CD14-positive monocyte (primary cell): Measurements from ENCODE around the gene ANO6. TPM values are rescaled to one million over a fixed set of nuclear protein-coding genes. Genes with fewer than 3 reads are reported as not detected.
"Not testable (repeated sequence)": the region's sequence is repeated elsewhere in the genome, so short reads cannot be mapped to it uniquely, and the experiment has no call there.

ENCODE experiments used
- DNase-seq, 3 donors: peaks; one replicate each; pipeline ENCODE4 v3.0.0-alpha.2; 2011 to 2022
- H2AFZ ChIP-seq: 2 replicates; pipeline ENCODE4 v1.6.0; 2012; ENCODE audit warnings: mild to moderate bottlenecking, low read depth, low read length, inconsistent platforms; ENCODE audit not compliant: insufficient read depth, poor library complexity, severe bottlenecking
- H3K27ac ChIP-seq, 2 donors: 1 replicate in 1 of 2; 2 replicates in 1 of 2; pipeline ENCODE4 v1.5.1; 2012 to 2013; ENCODE audit warnings: low read length in 2 of 2, control low read depth in 1 of 2, inconsistent platforms in 1 of 2, low read depth in 1 of 2, mild to moderate bottlenecking in 1 of 2
- H3K27me3 ChIP-seq, 2 donors: one replicate each; pipeline versions ENCODE4 v1.6.0 to v1.6.1; 2011 to 2013; ENCODE audit warnings: low read length in 2 of 2; ENCODE audit not compliant: control insufficient read depth in 2 of 2, insufficient read depth in 2 of 2
- H3K36me3 ChIP-seq, 2 donors: replicated peaks in 1 of 2; 1 replicate in 1 of 2; 2 replicates in 1 of 2; pipeline versions ENCODE4 v1.5.1 to v1.6.1; 2012 to 2013; ENCODE audit warnings: low read length in 2 of 2, control low read depth in 1 of 2, inconsistent platforms in 1 of 2, mild to moderate bottlenecking in 1 of 2; ENCODE audit not compliant: insufficient read depth in 2 of 2, control insufficient read depth in 1 of 2
- H3K4me1 ChIP-seq, 2 donors: 1 replicate in 1 of 2; 2 replicates in 1 of 2; pipeline versions ENCODE4 v1.5.1 to v1.6.1; 2012 to 2013; ENCODE audit warnings: low read length in 2 of 2, control low read depth in 1 of 2, inconsistent platforms in 1 of 2, mild to moderate bottlenecking in 1 of 2, moderate library complexity in 1 of 2; ENCODE audit not compliant: insufficient read depth in 2 of 2, control insufficient read depth in 1 of 2
- H3K4me2 ChIP-seq: replicated peaks from 2 replicates; pipeline ENCODE3; 2012; ENCODE audit warnings: low read length, moderate library complexity, mild to moderate bottlenecking; ENCODE audit not compliant: poor library complexity, severe bottlenecking; ENCODE audit errors: extremely low read depth
- H3K4me3 ChIP-seq, 3 experiments: fragments of 200-600 bp in 1 of 3; sonication (generic) in 1 of 3; replicated peaks in 1 of 3; 1 replicate in 2 of 3; 2 replicates in 1 of 3; pipeline ENCODE4 v1.5.1; 2011 to 2013; ENCODE audit warnings: low read length in 3 of 3, mild to moderate bottlenecking in 3 of 3, control low read depth in 2 of 3, low read depth in 2 of 3, inconsistent platforms in 1 of 3, moderate library complexity in 1 of 3
- H3K79me2 ChIP-seq: 2 replicates; pipeline ENCODE4 v1.6.0; 2012; ENCODE audit warnings: mild to moderate bottlenecking, control low read depth, inconsistent platforms, low read length, moderate library complexity; ENCODE audit not compliant: insufficient read depth
- H3K9ac ChIP-seq: 2 replicates; pipeline ENCODE4 v1.6.0; 2017; ENCODE audit warnings: low read length, mild to moderate bottlenecking; ENCODE audit not compliant: insufficient read depth, poor library complexity, severe bottlenecking
- H3K9me3 ChIP-seq, 2 donors: replicated peaks in 1 of 2; 1 replicate in 1 of 2; 2 replicates in 1 of 2; pipeline versions ENCODE4 v1.5.1 to v1.6.1; 2012 to 2013; ENCODE audit warnings: low read length in 2 of 2, control low read depth in 1 of 2; ENCODE audit not compliant: control insufficient read depth in 1 of 2, insufficient read depth in 1 of 2
- H4K20me1 ChIP-seq: 2 replicates; pipeline ENCODE4 v1.6.0; 2012; ENCODE audit warnings: mild to moderate bottlenecking, low read length, control low read depth, moderate library complexity; ENCODE audit not compliant: insufficient read depth
- H3K27ac Mint-ChIP-seq, 7 donors: one replicate each; pipeline ENCODE4 v1.8.0; 2020; ENCODE audit warnings: mild to moderate bottlenecking in 7 of 7, mixed read lengths in 7 of 7, moderate library complexity in 6 of 7, inconsistent platforms in 2 of 7
- H3K27me3 Mint-ChIP-seq, 3 donors: one replicate each; pipeline ENCODE4 v1.8.0; 2021 to 2022; ENCODE audit warnings: low read depth in 3 of 3, mild to moderate bottlenecking in 3 of 3, mixed read lengths in 3 of 3, moderate library complexity in 3 of 3, inconsistent platforms in 1 of 3
- H3K36me3 Mint-ChIP-seq, 2 donors: one replicate each; pipeline ENCODE4 v1.8.0; 2020; ENCODE audit warnings: mixed read lengths in 2 of 2, inconsistent platforms in 1 of 2, mild to moderate bottlenecking in 1 of 2
- H3K4me1 Mint-ChIP-seq: one replicate; pipeline ENCODE4 v1.8.0; 2020; ENCODE audit warnings: mild to moderate bottlenecking, mixed read lengths
- H3K4me3 Mint-ChIP-seq, 2 donors: one replicate each; pipeline ENCODE4 v1.8.0; 2020; ENCODE audit warnings: mild to moderate bottlenecking in 2 of 2, mixed read lengths in 2 of 2, moderate library complexity in 1 of 2
- H3K9me3 Mint-ChIP-seq, 7 donors: one replicate each; pipeline ENCODE4 v1.8.0; 2020 to 2022; ENCODE audit warnings: mixed read lengths in 7 of 7, mild to moderate bottlenecking in 6 of 7, moderate library complexity in 6 of 7, inconsistent platforms in 2 of 7
- CTCF ChIP-seq: fragments of 200-600 bp; IDR thresholded peaks from one replicate; pipeline ENCODE4 v1.8.0; 2022; ENCODE audit warnings: antibody characterized with exemption, mild to moderate bottlenecking
- WGBS: methylation state at CpG from one replicate; pipeline ENCODE4 v1.1.5; 2013; ENCODE audit warnings: missing lambda C conversion rate; ENCODE audit not compliant: insufficient coverage; 5-methylcytosine and 5-hydroxymethylcytosine counted together
- intact Hi-C, 2 donors: fragments of 100-400 bp; cut with micrococcal nuclease; formaldehyde crosslinking; loops; one replicate each; pipeline versions ENCODE4 v1.15.0 to v1.15.1; 2023
- polyA plus RNA-seq, 3 donors: library from polyadenylated mRNA; depleted of rRNA in 1 of 3; unstranded in 2 of 3; stranded (reverse) in 1 of 3; fragments of 300-500 nt in 2 of 3; fragments of >200 nt in 1 of 3; fragmentation: Illumina TruSeq in 2 of 3; gene quantifications; 1 replicate in 2 of 3; 2 replicates in 1 of 3; pipeline ENCODE4 v1.2.3, GENCODE V29; 2012 to 2021

The ANO6 gene
- polyA plus RNA-seq, 3 donors = 20.2 to 48.7 (median 34.1) TPM

GRCh38 chr12:45234139-45234865 is 18.4 kb downstream of the ANO6 start:
- Mint-ChIP-seq H3K36me3 (peaks cover 15 to 19% of the 10 kb centered on the region in 2 donors), H3K27ac (peak overlapping the region; percentile 77 to 93 (median 88)), H3K9me3 (no peaks in the 10 kb centered on the region), H3K4me3 (no peak overlapping the region), H3K27me3 (no peaks in the 10 kb centered on the region), H3K4me1 (peaks cover 26% of the 10 kb centered on the region)
- Histone ChIP-seq H3K27me3 (no peaks in the 10 kb centered on the region), H3K27ac (peak overlapping the region in 1 of 2 donors; percentile 66), H3K36me3 (peaks cover 0 to 25% of the 10 kb centered on the region in 2 donors), H3K9ac (no peak overlapping the region), H3K9me3 (no peaks in the 10 kb centered on the region), H3K4me3 (no peak overlapping the region), H3K4me1 (peaks cover 15 to 19% of the 10 kb centered on the region in 2 donors), H2AFZ (no peak overlapping the region), H4K20me1 (peaks cover 62% of the 10 kb centered on the region), H3K4me2 (peak overlapping the region; percentile 3), H3K79me2 (peaks cover 87% of the 10 kb centered on the region)
- intact Hi-C loops = no loop called here
- WGBS = 67% methylated on average over 1 of the region's 4 CpGs
- DNase-seq = peak; percentile 25 to 83 (median 56)
- TF ChIP-seq CTCF = no peak

- peaks cover 15 to 19% of the 10 kb centered on the region in 2 donors for H3K4me1 ChIP-seq
- no peaks in the 10 kb centered on the region for H3K9me3 ChIP-seq
- no peak overlapping the region for H2AFZ ChIP-seq
- H3K27ac ChIP-seq = peak overlapping the region in 1 of 2 donors; percentile 66
- no peak for TF ChIP-seq CTCF
- Mint-ChIP-seq H3K9me3 (no peaks in the 10 kb centered on the region), H3K27ac (peak overlapping the region; percentile 77 to 93 (median 88)), H3K4me3 (no peak overlapping the region), H3K27me3 (no peaks in the 10 kb centered on the region), H3K36me3 (peaks cover 8 to 13% of the 10 kb centered on the region in 2 donors), H3K4me1 (peaks cover 29% of the 10 kb centered on the region)
- H3K9ac ChIP-seq = no peak overlapping the region
- peaks cover 56% of the 10 kb centered on the region for H4K20me1 ChIP-seq
- peaks cover 0 to 19% of the 10 kb centered on the region in 2 donors for H3K36me3 ChIP-seq
- H3K4me3 ChIP-seq = no peak overlapping the region
- peaks cover 86% of the 10 kb centered on the region for H3K79me2 ChIP-seq
- intact Hi-C loops = no loop called here
- DNase-seq = peak in 1 of 3 donors; percentile 47
- 92% methylated on average over 3 of the region's 4 CpGs for WGBS
- no peak overlapping the region for H3K4me2 ChIP-seq
- H3K27me3 ChIP-seq = no peaks in the 10 kb centered on the region
These were observed 19.5 kb downstream of the ANO6 start for GRCh38 chr12:45235087-45236025.

- no CpG with 5 or more reads among the region's 2 CpGs for WGBS
- H3K4me3 Mint-ChIP-seq, H3K4me2 ChIP-seq, H3K27ac ChIP-seq, DNase-seq, H3K9ac ChIP-seq, H3K27me3 ChIP-seq, H3K9me3 Mint-ChIP-seq, H2AFZ ChIP-seq, H3K9me3 ChIP-seq, H3K27me3 Mint-ChIP-seq, H3K4me3 ChIP-seq, intact Hi-C loops, H3K27ac Mint-ChIP-seq: not testable (repeated sequence)
- peaks cover 54% of the 10 kb centered on the region for H4K20me1 ChIP-seq
- H3K36me3 Mint-ChIP-seq = peaks cover 8 to 10% of the 10 kb centered on the region in 2 donors
- peaks cover 31% of the 10 kb centered on the region for H3K4me1 Mint-ChIP-seq
- peaks cover 83% of the 10 kb centered on the region for H3K79me2 ChIP-seq
- peaks cover 15 to 19% of the 10 kb centered on the region in 2 donors for H3K4me1 ChIP-seq
- H3K36me3 ChIP-seq = peaks cover 0 to 13% of the 10 kb centered on the region in 2 donors
These were observed 20.5 kb downstream of the ANO6 start for GRCh38 chr12:45236383-45236782.
